ENCODE measurements around the gene PARS2.
"Not testable (repeated sequence)": the region's sequence is repeated elsewhere in the genome, so short reads cannot be mapped to it uniquely, and the experiment has no call there.

PARS2 gene

DNA sequence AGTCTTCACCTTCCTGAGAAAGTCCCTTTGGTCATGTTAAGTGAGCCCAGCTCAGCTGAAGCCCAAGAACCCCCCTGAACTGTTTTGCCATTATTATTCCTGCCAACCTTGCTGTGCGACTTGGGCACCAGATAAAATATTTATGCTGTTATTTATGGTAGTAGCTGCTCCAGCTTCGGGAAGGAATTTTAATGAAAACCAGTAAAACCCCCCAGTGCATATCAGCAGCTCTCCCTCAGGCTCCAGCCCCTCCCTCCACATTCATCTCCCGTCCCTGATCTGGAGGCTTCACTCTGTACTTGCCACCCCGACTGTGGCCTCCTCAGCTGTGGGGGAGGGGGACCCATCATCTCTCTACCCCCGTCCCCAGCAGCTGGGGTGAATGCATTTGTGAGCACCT is 24.1 kb upstream of the PARS2 start:
- DNase-seq, result no peak
- Histone ChIP-seq H3K4me1 (ENCODE audit: control insufficient read depth, insufficient read depth, low read length, poor library complexity, severe bottlenecking) (no peaks in the 10 kb centered on the region), H3K27me3 (replicated peaks; ENCODE audit: control insufficient read depth, insufficient read depth, low read length, poor library complexity, severe bottlenecking) (no peaks in the 10 kb centered on the region), H3K4me3 (ENCODE audit: insufficient read depth, low read depth, low read length, poor library complexity, severe bottlenecking) (no peak overlapping the region), H3K27ac (ENCODE audit: insufficient read depth, low read length, poor library complexity, severe bottlenecking) (no peak overlapping the region), H3K9me3 (ENCODE audit: control insufficient read depth, low read length) (no peaks in the 10 kb centered on the region), H3K36me3 (ENCODE audit: control insufficient read depth, insufficient read depth, low read length) (peaks cover 47% of the 10 kb centered on the region)

DNA sequence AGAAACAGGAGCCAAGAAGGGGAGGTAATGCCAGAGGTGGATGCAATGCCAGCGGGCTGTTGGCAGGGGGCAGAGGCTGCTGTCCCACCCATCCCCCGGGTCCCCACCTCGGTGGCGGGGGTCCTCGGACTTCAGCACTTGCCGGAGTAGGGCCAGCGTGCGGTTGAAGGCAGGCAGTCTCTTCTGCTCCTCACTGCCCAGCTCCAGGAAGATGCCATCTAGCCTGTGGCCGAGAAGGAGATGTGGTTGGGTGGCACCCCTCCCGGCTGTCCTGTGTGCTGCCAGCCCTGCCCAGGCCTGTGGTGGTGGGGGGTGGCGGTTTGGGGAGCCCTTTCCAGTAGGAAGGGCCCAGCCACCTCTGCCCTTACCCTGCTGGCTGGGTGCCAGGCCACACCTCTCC is 23.3 kb upstream of the PARS2 start:
- Histone ChIP-seq H3K4me1 (ENCODE audit: control insufficient read depth, insufficient read depth, low read length, poor library complexity, severe bottlenecking) (no peaks in the 10 kb centered on the region), H3K4me3 (ENCODE audit: insufficient read depth, low read depth, low read length, poor library complexity, severe bottlenecking) (no peak overlapping the region), H3K27ac (ENCODE audit: insufficient read depth, low read length, poor library complexity, severe bottlenecking) (no peak overlapping the region), H3K27me3 (replicated peaks; ENCODE audit: control insufficient read depth, insufficient read depth, low read length, poor library complexity, severe bottlenecking) (no peaks in the 10 kb centered on the region), H3K9me3 (ENCODE audit: control insufficient read depth, low read length) (no peaks in the 10 kb centered on the region), H3K36me3 (ENCODE audit: control insufficient read depth, insufficient read depth, low read length) (peaks cover 45% of the 10 kb centered on the region)
- no peak for DNase-seq

- H3K4me1 ChIP-seq (ENCODE audit: control insufficient read depth, insufficient read depth, low read length, poor library complexity, severe bottlenecking), result no peaks in the 10 kb centered on the region
- no peaks in the 10 kb centered on the region for H3K9me3 ChIP-seq (ENCODE audit: control insufficient read depth, low read length)
- DNase-seq, result no peak
- no peak overlapping the region for H3K4me3 ChIP-seq (ENCODE audit: insufficient read depth, low read depth, low read length, poor library complexity, severe bottlenecking)
- H3K27ac ChIP-seq (ENCODE audit: insufficient read depth, low read length, poor library complexity, severe bottlenecking), result no peak overlapping the region
- H3K27me3 ChIP-seq (replicated peaks; ENCODE audit: control insufficient read depth, insufficient read depth, low read length, poor library complexity, severe bottlenecking), result no peaks in the 10 kb centered on the region
- peaks cover 36% of the 10 kb centered on the region for H3K36me3 ChIP-seq (ENCODE audit: control insufficient read depth, insufficient read depth, low read length)
Measured at GRCh38 chr1:54786778-54787177, 22.5 kb upstream of the PARS2 start.

GRCh38 chr1:54784066-54784465 is 19.7 kb upstream of the PARS2 start:
- H3K4me1 ChIP-seq (ENCODE audit: control insufficient read depth, insufficient read depth, low read length, poor library complexity, severe bottlenecking), result no peaks in the 10 kb centered on the region
- H3K36me3 ChIP-seq (ENCODE audit: control insufficient read depth, insufficient read depth, low read length), result peaks cover 31% of the 10 kb centered on the region
- H3K27ac ChIP-seq (ENCODE audit: insufficient read depth, low read length, poor library complexity, severe bottlenecking), result no peak overlapping the region
- H3K27me3 ChIP-seq (replicated peaks; ENCODE audit: control insufficient read depth, insufficient read depth, low read length, poor library complexity, severe bottlenecking), result no peaks in the 10 kb centered on the region
- no peak for DNase-seq
- H3K4me3 ChIP-seq (ENCODE audit: insufficient read depth, low read depth, low read length, poor library complexity, severe bottlenecking), result no peak overlapping the region
- H3K9me3 ChIP-seq (ENCODE audit: control insufficient read depth, low read length), result no peaks in the 10 kb centered on the region

GRCh38 chr1:54782588-54782987 is 18.3 kb upstream of the PARS2 start:
- H3K36me3 ChIP-seq (ENCODE audit: control insufficient read depth, insufficient read depth, low read length), result peaks cover 29% of the 10 kb centered on the region

GRCh38 chr1:54782156-54782555 is 17.8 kb upstream of the PARS2 start:
- peaks cover 25% of the 10 kb centered on the region for H3K36me3 ChIP-seq (ENCODE audit: control insufficient read depth, insufficient read depth, low read length)
- H3K4me3 ChIP-seq (ENCODE audit: insufficient read depth, low read depth, low read length, poor library complexity, severe bottlenecking), result no peak overlapping the region
- no peaks in the 10 kb centered on the region for H3K9me3 ChIP-seq (ENCODE audit: control insufficient read depth, low read length)
- no peak for DNase-seq
- no peaks in the 10 kb centered on the region for H3K4me1 ChIP-seq (ENCODE audit: control insufficient read depth, insufficient read depth, low read length, poor library complexity, severe bottlenecking)
- no peaks in the 10 kb centered on the region for H3K27me3 ChIP-seq (replicated peaks; ENCODE audit: control insufficient read depth, insufficient read depth, low read length, poor library complexity, severe bottlenecking)
- no peak overlapping the region for H3K27ac ChIP-seq (ENCODE audit: insufficient read depth, low read length, poor library complexity, severe bottlenecking)

More at GRCh38 chr1:54782588-54782987, 18.3 kb upstream of the PARS2 start:
- Histone ChIP-seq H3K9me3 (ENCODE audit: control insufficient read depth, low read length) (no peaks in the 10 kb centered on the region), H3K4me3 (ENCODE audit: insufficient read depth, low read depth, low read length, poor library complexity, severe bottlenecking) (no peak overlapping the region), H3K27me3 (replicated peaks; ENCODE audit: control insufficient read depth, insufficient read depth, low read length, poor library complexity, severe bottlenecking) (no peaks in the 10 kb centered on the region), H3K27ac (ENCODE audit: insufficient read depth, low read length, poor library complexity, severe bottlenecking) (no peak overlapping the region), H3K4me1 (ENCODE audit: control insufficient read depth, insufficient read depth, low read length, poor library complexity, severe bottlenecking) (no peaks in the 10 kb centered on the region)
- no peak for DNase-seq

- no peak for DNase-seq
- H3K9me3 ChIP-seq (ENCODE audit: control insufficient read depth, low read length), result no peaks in the 10 kb centered on the region
- H3K27ac ChIP-seq (ENCODE audit: insufficient read depth, low read length, poor library complexity, severe bottlenecking), result no peak overlapping the region
- no peak overlapping the region for H3K4me3 ChIP-seq (ENCODE audit: insufficient read depth, low read depth, low read length, poor library complexity, severe bottlenecking)
- H3K36me3 ChIP-seq (ENCODE audit: control insufficient read depth, insufficient read depth, low read length), result peaks cover 15% of the 10 kb centered on the region
- no peaks in the 10 kb centered on the region for H3K4me1 ChIP-seq (ENCODE audit: control insufficient read depth, insufficient read depth, low read length, poor library complexity, severe bottlenecking)
- H3K27me3 ChIP-seq (replicated peaks; ENCODE audit: control insufficient read depth, insufficient read depth, low read length, poor library complexity, severe bottlenecking), result no peaks in the 10 kb centered on the region
Measured at GRCh38 chr1:54781023-54781723, 16.9 kb upstream of the PARS2 start.

DNA sequence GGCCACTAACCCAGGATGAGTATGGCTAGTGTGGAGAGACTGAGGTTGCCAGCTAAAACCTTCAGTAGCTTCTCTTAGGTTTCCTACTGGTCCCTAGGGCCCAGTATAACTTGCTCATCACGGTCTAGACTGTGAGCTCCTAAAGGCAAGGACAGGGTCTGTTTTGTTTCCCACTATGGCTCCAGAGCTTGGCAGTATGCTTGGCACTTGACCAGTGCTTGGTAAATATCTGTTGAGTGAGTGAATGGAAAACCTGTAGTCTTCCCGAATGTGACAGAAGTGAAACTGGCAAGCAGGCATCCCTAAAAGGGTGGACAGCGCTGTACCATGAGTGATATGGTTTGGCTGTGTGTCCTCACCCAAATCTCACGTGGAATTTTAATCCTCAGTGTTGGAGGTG is 13.1 kb upstream of the PARS2 start:
- no peaks in the 10 kb centered on the region for H3K36me3 ChIP-seq (ENCODE audit: control insufficient read depth, insufficient read depth, low read length)
- no peaks in the 10 kb centered on the region for H3K27me3 ChIP-seq (replicated peaks; ENCODE audit: control insufficient read depth, insufficient read depth, low read length, poor library complexity, severe bottlenecking)
- H3K27ac ChIP-seq (ENCODE audit: insufficient read depth, low read length, poor library complexity, severe bottlenecking), result no peak overlapping the region
- no peak overlapping the region for H3K4me3 ChIP-seq (ENCODE audit: insufficient read depth, low read depth, low read length, poor library complexity, severe bottlenecking)
- no peaks in the 10 kb centered on the region for H3K4me1 ChIP-seq (ENCODE audit: control insufficient read depth, insufficient read depth, low read length, poor library complexity, severe bottlenecking)
- no peaks in the 10 kb centered on the region for H3K9me3 ChIP-seq (ENCODE audit: control insufficient read depth, low read length)
- DNase-seq, result no peak

DNA sequence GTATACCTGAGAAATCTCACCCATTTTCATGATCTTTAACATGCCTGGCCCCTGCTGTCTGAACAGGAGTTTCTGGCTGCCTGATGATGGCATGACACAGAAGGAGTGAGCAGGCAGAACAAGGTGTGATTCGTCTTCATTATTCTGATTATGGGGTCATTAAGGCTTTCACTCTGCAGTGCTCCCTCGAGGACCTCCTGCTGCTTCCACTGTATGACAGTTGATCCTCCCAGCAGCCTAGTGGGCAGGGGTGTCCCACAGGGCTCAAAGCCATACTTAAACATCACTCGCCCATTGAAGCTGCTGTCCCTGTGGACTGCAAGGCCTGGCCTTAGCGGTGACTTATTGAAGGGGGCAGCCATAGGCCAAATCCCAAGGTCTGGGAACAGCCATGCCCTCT is 12.7 kb upstream of the PARS2 start:
- Histone ChIP-seq H3K4me3 (ENCODE audit: insufficient read depth, low read depth, low read length, poor library complexity, severe bottlenecking) (no peak overlapping the region), H3K27ac (ENCODE audit: insufficient read depth, low read length, poor library complexity, severe bottlenecking) (no peak overlapping the region), H3K36me3 (ENCODE audit: control insufficient read depth, insufficient read depth, low read length) (no peaks in the 10 kb centered on the region), H3K4me1 (ENCODE audit: control insufficient read depth, insufficient read depth, low read length, poor library complexity, severe bottlenecking) (no peaks in the 10 kb centered on the region), H3K9me3 (ENCODE audit: control insufficient read depth, low read length) (no peaks in the 10 kb centered on the region), H3K27me3 (replicated peaks; ENCODE audit: control insufficient read depth, insufficient read depth, low read length, poor library complexity, severe bottlenecking) (no peaks in the 10 kb centered on the region)
- no peak for DNase-seq

- DNase-seq; H3K9me3 ChIP-seq (ENCODE audit: control insufficient read depth, low read length); H3K36me3 ChIP-seq (ENCODE audit: control insufficient read depth, insufficient read depth, low read length); H3K4me3 ChIP-seq (ENCODE audit: insufficient read depth, low read depth, low read length, poor library complexity, severe bottlenecking); H3K27ac ChIP-seq (ENCODE audit: insufficient read depth, low read length, poor library complexity, severe bottlenecking); H3K27me3 ChIP-seq (replicated peaks; ENCODE audit: control insufficient read depth, insufficient read depth, low read length, poor library complexity, severe bottlenecking); H3K4me1 ChIP-seq (ENCODE audit: control insufficient read depth, insufficient read depth, low read length, poor library complexity, severe bottlenecking): not testable (repeated sequence)
Measured at GRCh38 chr1:54775828-54776721, 11.8 kb upstream of the PARS2 start.

Measured in effector memory CD4-positive, alpha-beta T cell (primary cell).